GM21390 (cell line): Measurements from ENCODE around the gene CDK6.
"Not testable (repeated sequence)": the region's sequence is repeated elsewhere in the genome, so short reads cannot be mapped to it uniquely, and the experiment has no call there.

Experiments used
- ATAC-seq: cut with Tn5 transposase; IDR thresholded peaks from one replicate; pipeline ENCODE4 v1.9.1; 2021; ENCODE audit not compliant: unreplicated experiment

The CDK6 gene

GRCh38 chr7:92836489-92836999, at the start of gene CDK6:
CDK6 (minus strand) TSS chr7:92836573; CDS start chr7:92833323, 3,250 bp downstream.
- ATAC-seq = peak; percentile 33

- ATAC-seq = not testable (repeated sequence)
Observed at GRCh38 chr7:92886039-92886438, 49.7 kb upstream of the CDK6 start.

- ATAC-seq = no peak
Observed at GRCh38 chr7:92884218-92884617, 47.8 kb upstream of the CDK6 start.

- ATAC-seq = no peak
Observed at GRCh38 chr7:92882760-92883159, 46.4 kb upstream of the CDK6 start.

GRCh38 chr7:92881091-92881485, 44.7 kb upstream of the CDK6 start:
- ATAC-seq = no peak

GRCh38 chr7:92880212-92881090, 44.1 kb upstream of the CDK6 start:
- ATAC-seq = no peak

GRCh38 chr7:92877367-92877766, 41.0 kb upstream of the CDK6 start:
- no peak for ATAC-seq

- no peak for ATAC-seq
Observed at GRCh38 chr7:92876836-92877235, 40.5 kb upstream of the CDK6 start.

GRCh38 chr7:92875719-92876118, 39.3 kb upstream of the CDK6 start:
- no peak for ATAC-seq

GRCh38 chr7:92875173-92875572, 38.8 kb upstream of the CDK6 start:
- no peak for ATAC-seq

GRCh38 chr7:92874567-92874966, 38.2 kb upstream of the CDK6 start:
- ATAC-seq = no peak

- ATAC-seq = no peak
Observed at GRCh38 chr7:92873776-92874175, 37.4 kb upstream of the CDK6 start.

GRCh38 chr7:92872701-92873100, 36.3 kb upstream of the CDK6 start:
- ATAC-seq = no peak

- no peak for ATAC-seq
Observed at GRCh38 chr7:92868683-92869293, 32.4 kb upstream of the CDK6 start.

- not testable (repeated sequence) for ATAC-seq
Observed at GRCh38 chr7:92864169-92864568, 27.8 kb upstream of the CDK6 start.

GRCh38 chr7:92856436-92856835, 20.1 kb upstream of the CDK6 start:
- no peak for ATAC-seq

- ATAC-seq = peak; percentile 78
Observed at GRCh38 chr7:92854501-92855238, 18.3 kb upstream of the CDK6 start.

- ATAC-seq = no peak
Observed at GRCh38 chr7:92851732-92852131, 15.4 kb upstream of the CDK6 start.

- ATAC-seq = no peak
Observed at GRCh38 chr7:92850516-92850915, 14.1 kb upstream of the CDK6 start.

- no peak for ATAC-seq
Observed at GRCh38 chr7:92849322-92849721, 12.9 kb upstream of the CDK6 start.

- ATAC-seq = no peak
Observed at GRCh38 chr7:92848851-92849250, 12.5 kb upstream of the CDK6 start.
